Uterus (tissue), 2 donors: ENCODE results near the gene EHD1.

ENCODE experiments used
- POLR2A ChIP-seq, 2 donors: fragments of 450-650 bp; IDR thresholded peaks; one replicate each; pipeline ENCODE4 v1.6.1; 2016; ENCODE audit warnings: antibody characterized with exemption in 2 of 2, mild to moderate bottlenecking in 1 of 2, moderate library complexity in 1 of 2
- TF ChIP-seq, protein P1 (sequence below), 4 experiments: fragments of 200-600 bp in 2 of 4; fragments of 450-650 bp in 2 of 4; sonication (generic) in 2 of 4; IDR thresholded peaks; one replicate each; pipeline ENCODE4 v1.5.1; 2016 to 2019; ENCODE audit warnings: antibody characterized with exemption in 4 of 4, mild to moderate bottlenecking in 2 of 4, moderate library complexity in 1 of 4

DNA sequence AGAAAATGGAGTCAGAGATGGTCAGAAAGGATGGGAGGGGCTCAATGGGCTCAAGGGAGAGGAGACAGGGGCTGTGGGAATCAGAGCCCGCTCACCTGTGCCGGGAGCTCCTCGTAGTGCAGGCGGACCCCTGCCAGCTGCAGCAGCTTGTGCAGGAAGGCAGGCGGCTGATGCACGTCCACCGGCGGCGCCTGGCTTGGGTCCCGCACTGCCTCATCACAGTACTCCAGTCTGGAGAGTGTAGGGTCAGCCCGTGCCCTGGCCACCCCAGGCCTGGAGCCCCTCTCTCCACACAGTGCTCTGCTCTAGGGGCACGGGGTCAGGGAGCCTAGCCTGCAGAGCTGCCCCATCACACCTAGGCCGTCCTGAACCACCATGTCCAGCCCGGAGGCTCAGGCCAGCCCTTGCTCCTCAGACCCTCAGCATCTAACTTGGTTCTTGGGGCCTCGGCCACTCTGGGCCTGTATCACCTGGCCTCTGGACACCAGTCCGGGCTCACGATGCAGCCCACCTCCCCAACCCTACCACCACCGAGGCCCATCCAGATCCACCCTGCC, 34.8 kb upstream of the EHD1 start:
- TF ChIP-seq, protein P1, sequence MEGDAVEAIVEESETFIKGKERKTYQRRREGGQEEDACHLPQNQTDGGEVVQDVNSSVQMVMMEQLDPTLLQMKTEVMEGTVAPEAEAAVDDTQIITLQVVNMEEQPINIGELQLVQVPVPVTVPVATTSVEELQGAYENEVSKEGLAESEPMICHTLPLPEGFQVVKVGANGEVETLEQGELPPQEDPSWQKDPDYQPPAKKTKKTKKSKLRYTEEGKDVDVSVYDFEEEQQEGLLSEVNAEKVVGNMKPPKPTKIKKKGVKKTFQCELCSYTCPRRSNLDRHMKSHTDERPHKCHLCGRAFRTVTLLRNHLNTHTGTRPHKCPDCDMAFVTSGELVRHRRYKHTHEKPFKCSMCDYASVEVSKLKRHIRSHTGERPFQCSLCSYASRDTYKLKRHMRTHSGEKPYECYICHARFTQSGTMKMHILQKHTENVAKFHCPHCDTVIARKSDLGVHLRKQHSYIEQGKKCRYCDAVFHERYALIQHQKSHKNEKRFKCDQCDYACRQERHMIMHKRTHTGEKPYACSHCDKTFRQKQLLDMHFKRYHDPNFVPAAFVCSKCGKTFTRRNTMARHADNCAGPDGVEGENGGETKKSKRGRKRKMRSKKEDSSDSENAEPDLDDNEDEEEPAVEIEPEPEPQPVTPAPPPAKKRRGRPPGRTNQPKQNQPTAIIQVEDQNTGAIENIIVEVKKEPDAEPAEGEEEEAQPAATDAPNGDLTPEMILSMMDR (IDR thresholded peaks at IDR 0.05), result no peak
- TF ChIP-seq POLR2A (IDR thresholded peaks at IDR 0.05), result no peak
